ENCODE results near the gene SNX21. TPM values are rescaled to one million over a fixed set of nuclear protein-coding genes. Genes with fewer than 3 reads are reported as not detected.

The SNX21 gene
- total RNA-seq, 1 experiment from 2014 or later, result 11.9 TPM

- Histone ChIP-seq H3K27me3 (ENCODE audit: insufficient read depth, low read length) (no peaks in the 10 kb centered on the region), H3K9ac (ENCODE audit: low read length) (no peak overlapping the region), H3K79me2 (ENCODE audit: insufficient read depth, low read length) (peaks cover 27% of the 10 kb centered on the region), H3K9me3 (ENCODE audit: control insufficient read depth in 1 of 2, insufficient read depth in 1 of 2, low read depth in 1 of 2, low read length in 2 of 2) (no peaks in the 10 kb centered on the region), H3K9me2 (ENCODE audit: insufficient read depth) (no peaks in the 10 kb centered on the region), H3K36me3 (ENCODE audit: control insufficient read depth in 1 of 2, insufficient read depth in 2 of 2, low read length in 2 of 2) (peaks cover 41 to 51% of the 10 kb centered on the region in 2 experiments), H3K27ac (ENCODE audit: low read depth, low read length) (no peak overlapping the region), H3K4me1 (ENCODE audit: control insufficient read depth in 1 of 2, insufficient read depth in 2 of 2, low read length in 2 of 2) (peaks cover 17 to 18% of the 10 kb centered on the region in 2 experiments; a peak in 3 of 4 replicates), H2AFZ (ENCODE audit: low read depth, low read length, poor library complexity, severe bottlenecking) (no peak overlapping the region), H3K4me3 (replicated peaks in 1 of 2; ENCODE audit: low read depth in 1 of 2, low read length in 2 of 2) (no peak overlapping the region), H3K4me2 (ENCODE audit: low read length) (no peak overlapping the region), H4K20me1 (ENCODE audit: insufficient read depth) (no peaks in the 10 kb centered on the region)
- TF ChIP-seq JUND (IDR thresholded peaks at IDR 0.05) (no peak), ZNF274 (IDR thresholded peaks at IDR 0.05; ENCODE audit: low read depth, low read length) (no peak), MAX (IDR thresholded peaks at IDR 0.05) (no peak), SRF (IDR thresholded peaks at IDR 0.05; ENCODE audit: low read depth) (no peak), RAD21 (IDR thresholded peaks at IDR 0.05; ENCODE audit: low read depth) (no peak), SP1 (IDR thresholded peaks at IDR 0.05; ENCODE audit: low read depth) (no peak), POLR2A (IDR thresholded peaks at IDR 0.05; ENCODE audit: borderline replicate concordance, extremely low read depth, insufficient read depth, insufficient read length) (no peak), FOSL1 (IDR thresholded peaks at IDR 0.05; ENCODE audit: low read depth) (no peak), CEBPB (IDR thresholded peaks at IDR 0.05; ENCODE audit: low read depth) (no peak), ZFX (IDR thresholded peaks at IDR 0.05) (no peak)
- POLR2A ChIA-PET, result no interaction called here
- CTCF ChIA-PET, result interaction anchor here (1.1 to 1.2 kb wide), 2 partner anchors 12 to 160 kb away, joined by 3 read pairs; no protein-coding TSS in a partner anchor
- RAD21 ChIA-PET (ENCODE audit: low non-redundant PET in 1 of 2, low total read pairs in 2 of 2, uncharacterized antibody in 2 of 2, unreplicated experiment in 2 of 2), result no interaction called here
- intact Hi-C loops (cut with micrococcal nuclease), result loop anchor here (5.0 kb wide), 1 partner anchor 162 kb away; the partner anchor contains the start of gene ZNF335
- DNase-seq (ENCODE audit: low read depth, low spot score) (no peak), ATAC-seq (no peak)
- BruUV-seq (replicated peaks), result no TSS peak
Observed at GRCh38 chr20:45810191-45810970, 23.2 kb upstream of the SNX21 start.
